Activated T-cell treated with anti-CD3 and anti-CD28 coated beads for 1 hour (primary cell): ENCODE data around the gene WDSUB1.

Experiments
- DNase-seq: peaks from one replicate; pipeline ENCODE4 v3.0.0-alpha.2; 2020; ENCODE audit warnings: low read depth

WDSUB1 gene

GRCh38 chr2:159195697-159196096 lies 90.8 kb downstream of the WDSUB1 start:
- no peak for DNase-seq

DNA sequence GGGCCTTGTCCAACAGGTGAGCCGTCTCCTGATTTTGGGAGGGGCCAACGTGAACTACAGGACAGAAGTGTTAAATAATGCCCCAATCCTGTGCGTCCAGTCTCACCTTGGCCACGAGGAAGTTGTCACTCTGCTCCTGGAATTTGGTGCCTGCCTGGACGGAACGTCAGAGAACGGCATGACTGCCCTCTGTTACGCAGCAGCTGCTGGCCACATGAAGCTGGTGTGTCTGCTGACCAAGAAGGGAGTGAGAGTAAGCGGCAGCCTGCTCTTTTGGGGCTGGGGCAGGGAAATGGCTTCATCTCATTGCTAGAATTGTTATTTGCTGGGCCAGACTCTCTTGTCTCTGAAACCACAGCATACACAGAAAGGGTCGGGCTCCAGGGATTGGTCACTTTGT lies 92.3 kb downstream of the WDSUB1 start:
- DNase-seq, result no peak

DNA sequence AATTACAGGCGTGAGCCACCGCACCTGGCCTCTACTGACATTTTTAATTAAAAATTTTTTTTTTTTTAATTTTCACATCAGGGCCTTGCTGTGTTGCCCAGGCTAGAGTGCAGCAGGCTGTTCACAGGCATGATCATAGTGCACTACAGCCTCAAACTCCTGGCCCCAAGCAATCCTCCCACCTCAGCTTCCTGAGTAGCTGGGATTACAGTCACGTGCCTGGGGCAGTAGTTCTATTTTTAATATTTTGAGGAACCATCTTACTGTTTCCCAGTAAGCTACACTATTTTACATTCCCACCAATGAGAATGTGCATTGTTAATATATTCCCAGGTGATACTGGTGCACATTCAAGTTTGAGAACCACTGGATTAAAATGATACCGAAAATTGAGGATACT lies 92.7 kb downstream of the WDSUB1 start:
- no peak for DNase-seq

DNA sequence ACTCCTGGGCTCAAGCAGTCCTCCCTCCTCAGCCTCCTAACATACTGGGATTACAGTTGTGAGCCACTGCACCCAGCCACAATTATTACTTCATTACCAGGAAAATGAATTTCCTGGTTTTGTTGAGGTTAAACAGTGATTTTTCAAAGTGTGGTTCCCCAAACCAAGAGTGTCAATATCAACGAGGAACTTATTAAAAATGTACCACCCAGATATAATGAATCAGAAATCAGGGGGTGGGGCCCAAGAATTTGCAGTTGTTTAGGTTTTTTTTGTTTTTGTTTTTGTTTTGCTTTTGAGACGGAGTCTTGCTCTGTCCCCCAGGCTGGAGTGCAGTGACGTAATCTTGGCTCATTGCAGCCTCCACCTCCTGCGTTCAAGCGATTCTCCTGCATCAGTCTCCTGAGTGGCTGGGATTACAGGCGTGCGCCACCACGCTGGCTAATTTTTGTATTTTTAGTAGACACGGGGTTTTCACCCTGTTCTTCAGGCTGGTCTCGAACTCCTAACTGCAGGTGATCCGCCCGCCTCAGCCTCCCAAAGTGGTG lies 94.1 kb downstream of the WDSUB1 start:
- no peak for DNase-seq

DNA sequence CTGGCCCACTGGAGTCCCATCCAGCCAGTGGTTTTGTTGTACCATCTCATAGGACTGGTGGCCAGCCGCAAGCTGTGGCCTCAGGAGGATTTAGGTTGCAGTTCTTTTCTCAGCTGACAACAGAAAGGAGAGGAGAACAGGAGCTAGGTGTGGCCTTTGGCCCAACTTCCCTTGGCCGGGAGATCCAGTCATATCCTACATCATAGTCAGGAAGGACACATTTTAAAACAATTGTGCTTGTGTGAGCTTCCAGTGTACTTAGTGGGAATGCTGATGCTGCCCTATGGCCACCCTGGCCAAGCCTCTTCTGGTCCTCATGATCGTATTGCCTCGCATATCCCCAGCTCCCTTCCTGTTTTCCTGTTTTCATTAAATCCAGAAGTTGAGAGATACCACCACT lies 98.1 kb downstream of the WDSUB1 start:
- DNase-seq, result no peak

- no peak for DNase-seq
Observed at GRCh38 chr2:159187106-159187505, 99.4 kb downstream of the WDSUB1 start.

- no peak for DNase-seq
Observed at GRCh38 chr2:159186462-159186861, 100.0 kb downstream of the WDSUB1 start.
